Activated CD8-positive, alpha-beta T cell treated with anti-CD3 and anti-CD28 coated beads, Interleukin-2, amount 10 ng/mL, durations not matched to agents 7 days and 5 days (primary cell): ENCODE measurements around the gene AGXT2. TPM values are rescaled to one million over a fixed set of nuclear protein-coding genes. Genes with fewer than 3 reads are reported as not detected.
"Not testable (repeated sequence)": the region's sequence is repeated elsewhere in the genome, so short reads cannot be mapped to it uniquely, and the experiment has no call there.

Experiments
- ATAC-seq: fragments of 150-1000 bp; cut with Tn5 transposase; one replicate; pipeline ENCODE4 v1.10.0; 2021; ENCODE audit warnings: moderate library complexity
- CTCF ChIA-PET: fragments of 350-600 bp; sonication (Branson Sonifier 250); formaldehyde crosslinking; loops from one replicate; lab custom pipeline; 2021; ENCODE audit warnings: antibody characterized with exemption; lab: Charles Lee
- POLR2A ChIA-PET: fragments of 350-600 bp; sonication (Branson Sonifier 250); formaldehyde crosslinking; loops from one replicate; lab custom pipeline; 2021; ENCODE audit warnings: antibody characterized with exemption; lab: Charles Lee
- DNase-seq: peaks from one replicate; pipeline ENCODE4 v3.0.0-alpha.2; 2020
- H3K27ac Mint-ChIP-seq: one replicate; pipeline ENCODE4 v1.8.0; 2021; ENCODE audit warnings: mild to moderate bottlenecking, mixed read lengths
- H3K27me3 Mint-ChIP-seq: one replicate; pipeline ENCODE4 v1.8.0; 2021; ENCODE audit warnings: low read depth, mixed read lengths
- H3K36me3 Mint-ChIP-seq: one replicate; pipeline ENCODE4 v1.8.0; 2021; ENCODE audit warnings: low read depth, mixed read lengths
- H3K4me1 Mint-ChIP-seq: one replicate; pipeline ENCODE4 v1.8.0; 2021; ENCODE audit warnings: low read depth, mixed read lengths
- H3K4me3 Mint-ChIP-seq: one replicate; pipeline ENCODE4 v1.8.0; 2021; ENCODE audit warnings: mild to moderate bottlenecking, mixed read lengths
- H3K9me3 Mint-ChIP-seq: one replicate; pipeline ENCODE4 v1.8.0; 2022; ENCODE audit warnings: mixed read lengths; ENCODE audit not compliant: insufficient read depth
- total RNA-seq, 2 experiments: library from RNA; stranded (reverse); gene quantifications; one replicate each; pipeline ENCODE4 v1.2.3, GENCODE V29; 2021

The AGXT2 gene
- total RNA-seq, 2 experiments from 2014 or later, result not detected

DNA sequence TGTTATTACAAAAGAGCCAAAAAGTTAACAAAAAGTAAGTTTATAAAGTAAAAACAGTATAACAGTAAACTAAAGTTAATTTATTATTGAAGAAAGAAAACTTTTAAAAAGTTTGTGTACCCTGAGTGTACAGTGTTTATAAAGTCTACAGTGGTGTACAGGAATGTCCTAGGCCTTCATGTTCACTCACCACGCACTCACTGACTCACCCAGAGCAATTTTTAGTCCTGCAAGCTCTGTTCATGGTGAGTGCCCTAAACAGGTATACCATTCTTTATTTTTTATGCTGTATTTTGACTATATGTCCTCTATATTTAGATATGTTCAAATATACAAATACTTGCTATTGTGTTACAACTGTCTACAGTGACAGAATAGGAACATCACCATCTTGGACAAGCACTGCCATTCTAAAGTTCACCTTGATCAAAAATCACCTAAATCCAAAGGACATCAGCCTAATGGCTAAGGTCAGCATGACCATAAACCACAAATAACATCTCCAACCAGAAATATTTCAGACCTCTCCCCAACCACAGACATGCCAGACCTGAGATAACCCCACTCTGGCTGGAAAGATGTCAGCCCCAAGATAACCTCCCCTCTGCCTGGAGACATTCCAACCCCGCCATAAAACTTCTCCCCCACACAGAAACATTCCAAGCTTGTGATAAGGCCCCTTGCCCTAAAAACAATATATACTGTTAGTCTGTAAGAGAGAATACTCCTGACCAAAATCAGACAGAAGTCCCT is 56.1 kb downstream of the AGXT2 start:
- Mint-ChIP-seq H3K27ac (no peak overlapping the region), H3K4me1 (no peaks in the 10 kb centered on the region), H3K36me3 (no peaks in the 10 kb centered on the region), H3K9me3 (peaks cover 12% of the 10 kb centered on the region), H3K27me3 (peaks cover 37% of the 10 kb centered on the region), H3K4me3 (no peak overlapping the region)
- no peak for ATAC-seq
- POLR2A ChIA-PET, result no interaction called here
- no peak for DNase-seq
- CTCF ChIA-PET, result no interaction called here

DNA sequence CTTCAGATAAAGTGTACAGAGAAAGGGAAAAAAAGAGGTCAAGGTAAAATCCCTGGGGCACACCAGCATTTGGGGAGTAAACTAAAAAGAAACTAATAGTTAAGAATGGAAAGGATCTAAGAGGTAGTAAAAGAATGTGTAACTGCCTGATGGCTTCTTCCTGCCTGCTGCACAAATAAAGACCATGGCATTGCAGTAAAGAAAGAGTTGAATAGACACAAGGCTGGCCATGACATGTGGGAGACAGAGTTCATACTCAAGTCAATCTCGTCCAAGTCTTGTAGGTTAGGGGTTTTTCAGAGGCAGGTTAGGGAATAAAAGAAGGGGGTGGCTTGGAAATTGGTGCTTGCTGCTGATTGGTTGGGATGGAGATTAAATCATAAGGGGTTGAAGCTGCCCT is 60.8 kb downstream of the AGXT2 start:
- H3K27ac Mint-ChIP-seq, result no peak overlapping the region

DNA sequence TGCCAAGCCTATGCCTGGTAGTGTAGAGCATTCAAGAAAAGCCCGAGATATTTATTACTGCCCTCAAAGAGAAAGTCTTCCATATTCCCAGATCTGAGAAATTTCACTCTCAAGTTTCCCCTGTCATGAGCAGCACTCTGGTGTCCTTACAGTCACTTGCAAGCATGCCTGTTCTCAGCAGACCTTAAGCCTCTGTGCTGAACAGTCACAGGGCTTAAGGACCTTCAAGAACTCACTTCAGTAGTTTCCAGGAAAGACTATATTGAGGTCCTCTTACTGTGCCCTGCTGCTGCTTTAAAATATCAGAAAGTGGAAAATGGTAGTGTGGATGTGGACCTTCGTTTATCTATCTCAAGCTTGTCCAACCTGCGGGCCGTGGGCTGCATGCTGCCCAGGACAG is 64.9 kb downstream of the AGXT2 start:
- Mint-ChIP-seq H3K4me3 (no peak overlapping the region), H3K36me3 (no peaks in the 10 kb centered on the region), H3K4me1 (no peaks in the 10 kb centered on the region), H3K27ac (no peak overlapping the region), H3K9me3 (peaks cover 24% of the 10 kb centered on the region), H3K27me3 (peaks cover 8% of the 10 kb centered on the region)
- ChIA-PET CTCF (no interaction called here), POLR2A (no interaction called here)
- DNase-seq (no peak), ATAC-seq (no peak)

More for the DNA sequence above, 60.8 kb downstream of the AGXT2 start:
- DNase-seq, result no peak
- CTCF ChIA-PET, result no interaction called here
- ATAC-seq, result no peak
- peaks cover 25% of the 10 kb centered on the region for H3K9me3 Mint-ChIP-seq
- POLR2A ChIA-PET, result no interaction called here
- H3K4me3 Mint-ChIP-seq, result no peak overlapping the region
- no peaks in the 10 kb centered on the region for H3K36me3 Mint-ChIP-seq
- no peaks in the 10 kb centered on the region for H3K4me1 Mint-ChIP-seq
- H3K27me3 Mint-ChIP-seq, result peaks cover 19% of the 10 kb centered on the region

DNA sequence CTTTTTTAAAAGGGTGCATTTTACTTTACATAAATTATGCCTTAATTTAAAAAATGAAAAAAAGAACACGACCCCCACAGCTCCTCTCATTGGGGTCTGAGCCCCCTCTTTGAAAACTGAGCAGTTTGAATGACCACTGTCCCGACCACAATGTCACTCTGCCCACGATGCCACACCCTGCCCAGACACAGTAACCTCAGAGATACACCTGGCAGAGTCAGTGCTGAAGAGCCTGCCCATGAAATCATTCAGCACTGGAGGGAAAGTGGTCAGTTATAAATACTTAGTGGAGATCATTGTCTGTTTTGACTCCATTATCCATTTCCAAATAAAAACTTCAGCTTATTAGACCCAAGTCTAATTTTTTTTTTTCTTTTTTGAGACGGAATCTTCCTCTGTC is 69.1 kb downstream of the AGXT2 start:
- ATAC-seq (no peak), DNase-seq (no peak)
- peaks cover 3% of the 10 kb centered on the region for H3K27me3 Mint-ChIP-seq
- H3K4me3 Mint-ChIP-seq, result no peak overlapping the region
- CTCF ChIA-PET, result no interaction called here
- H3K36me3 Mint-ChIP-seq, result no peaks in the 10 kb centered on the region
- H3K9me3 Mint-ChIP-seq, result peaks cover 3% of the 10 kb centered on the region
- H3K27ac Mint-ChIP-seq, result no peak overlapping the region
- no peaks in the 10 kb centered on the region for H3K4me1 Mint-ChIP-seq
- POLR2A ChIA-PET, result no interaction called here

DNA sequence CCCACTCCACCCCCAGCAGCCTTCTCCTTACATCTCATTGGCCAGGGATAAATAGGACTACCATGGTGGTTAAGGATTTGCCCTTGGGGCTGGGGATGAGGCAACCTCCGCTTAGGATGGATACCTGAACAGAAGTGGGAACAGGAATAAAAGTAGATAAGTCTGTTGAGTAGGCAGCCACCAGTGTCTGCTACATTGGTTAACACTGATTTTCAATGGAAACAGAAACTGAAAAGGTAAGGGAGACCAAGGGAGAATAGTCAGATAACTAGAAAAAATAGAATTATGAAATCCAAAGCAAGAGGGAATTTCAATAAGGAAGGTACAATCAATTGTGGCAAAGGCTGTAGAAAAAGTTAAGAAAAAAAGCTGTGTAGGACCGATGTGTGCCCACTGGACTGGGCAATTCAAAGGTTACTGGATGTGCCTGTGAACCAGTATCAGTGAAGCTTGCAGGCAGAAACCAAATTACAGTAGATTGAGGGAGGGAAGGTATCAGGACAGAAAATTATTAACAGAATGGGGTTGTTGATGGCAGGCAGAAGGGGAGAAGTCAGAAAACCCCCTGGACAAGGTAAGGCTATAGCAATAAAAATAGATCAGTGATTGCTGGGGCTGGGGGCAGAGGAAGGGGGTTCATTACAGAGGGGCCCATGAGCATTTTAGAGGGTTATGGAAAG is 69.7 kb downstream of the AGXT2 start:
- Mint-ChIP-seq H3K27ac (no peak overlapping the region), H3K36me3 (no peaks in the 10 kb centered on the region), H3K27me3 (peaks cover 3% of the 10 kb centered on the region), H3K4me1 (no peaks in the 10 kb centered on the region), H3K9me3 (peaks cover 3% of the 10 kb centered on the region), H3K4me3 (no peak overlapping the region)
- POLR2A ChIA-PET, result no interaction called here
- CTCF ChIA-PET, result interaction anchor here (1.2 kb wide), 2 partner anchors 20 to 455 kb away, joined by 3 to 4 read pairs; no protein-coding TSS in a partner anchor
- no peak for ATAC-seq
- no peak for DNase-seq

DNA sequence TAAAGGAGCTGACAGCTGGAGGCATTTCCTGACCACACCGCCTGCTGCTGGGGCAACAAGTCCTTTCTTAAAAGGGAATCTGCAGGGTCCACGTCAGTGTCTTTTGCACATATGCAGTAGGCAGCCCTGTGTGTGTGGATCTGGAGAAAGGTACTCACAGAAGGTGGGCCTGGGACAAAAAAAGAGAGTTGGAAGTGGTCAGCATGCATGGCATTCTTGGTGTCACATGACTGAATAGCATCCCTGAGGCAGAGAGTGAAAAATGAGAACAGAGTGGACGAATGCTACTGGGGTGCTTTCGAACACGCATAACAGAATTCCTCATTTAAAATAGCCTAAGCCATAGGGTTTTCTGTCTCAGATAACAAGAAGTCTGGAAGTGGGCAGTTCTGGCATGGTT is 71.4 kb downstream of the AGXT2 start:
- DNase-seq, result no peak
- ATAC-seq, result no peak
- H3K27ac Mint-ChIP-seq, result no peak overlapping the region
- H3K9me3 Mint-ChIP-seq, result no peaks in the 10 kb centered on the region
- no peak overlapping the region for H3K4me3 Mint-ChIP-seq
- H3K36me3 Mint-ChIP-seq, result no peaks in the 10 kb centered on the region
- H3K4me1 Mint-ChIP-seq, result no peaks in the 10 kb centered on the region
- POLR2A ChIA-PET, result no interaction called here
- peaks cover 3% of the 10 kb centered on the region for H3K27me3 Mint-ChIP-seq
- CTCF ChIA-PET, result no interaction called here

DNA sequence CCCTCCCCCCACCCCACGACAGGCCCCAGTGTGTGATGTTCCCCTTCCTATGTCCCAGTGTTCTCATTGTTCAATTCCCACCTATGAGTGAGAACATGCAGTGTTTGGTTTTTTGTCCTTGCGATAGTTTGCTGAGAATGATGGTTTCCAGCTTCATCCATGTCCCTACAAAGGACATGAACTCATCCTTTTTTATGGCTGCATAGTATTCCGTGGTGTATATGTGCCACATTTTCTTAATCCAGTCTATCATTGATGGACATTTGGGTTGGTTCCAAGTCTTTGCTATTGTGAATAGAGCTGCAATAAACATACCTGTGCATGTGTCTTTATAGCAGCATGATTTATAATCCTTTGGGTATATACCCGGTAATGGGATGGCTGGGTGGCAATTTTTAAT is 76.1 kb downstream of the AGXT2 start:
- POLR2A ChIA-PET, result interaction anchor here (0.6 kb wide), 1 partner anchor 146 kb away, joined by 3 read pairs; no protein-coding TSS in a partner anchor
- H3K4me3 Mint-ChIP-seq, H3K27ac Mint-ChIP-seq, DNase-seq, ATAC-seq, H3K4me1 Mint-ChIP-seq, H3K36me3 Mint-ChIP-seq, H3K27me3 Mint-ChIP-seq, CTCF ChIA-PET, H3K9me3 Mint-ChIP-seq: not testable (repeated sequence)

DNA sequence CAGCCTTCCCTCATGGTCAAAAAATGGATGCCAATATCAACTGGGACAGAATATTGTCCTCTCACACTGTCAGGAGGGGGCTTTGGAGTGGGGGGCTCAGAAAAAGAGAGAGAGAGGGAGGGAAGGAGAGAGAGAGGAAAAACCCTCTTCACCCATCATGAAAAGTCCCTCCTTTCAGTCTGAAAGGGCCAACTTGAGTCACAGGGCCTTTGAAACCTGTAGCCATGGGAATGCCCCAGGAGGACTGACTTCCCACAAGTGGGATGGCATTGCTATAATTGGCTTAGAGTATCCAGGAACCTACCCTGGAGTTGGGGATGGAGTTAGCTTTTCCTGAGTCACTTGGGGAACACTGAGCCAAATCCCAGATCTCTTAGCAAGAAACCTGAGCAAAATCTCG is 77.2 kb downstream of the AGXT2 start:
- Mint-ChIP-seq H3K4me3 (no peak overlapping the region), H3K27ac (no peak overlapping the region), H3K36me3 (peaks cover 15% of the 10 kb centered on the region), H3K27me3 (peaks cover 3% of the 10 kb centered on the region), H3K4me1 (no peaks in the 10 kb centered on the region), H3K9me3 (peaks cover 13% of the 10 kb centered on the region)
- no peak for DNase-seq
- ChIA-PET CTCF (no interaction called here), POLR2A (no interaction called here)
- no peak for ATAC-seq

DNA sequence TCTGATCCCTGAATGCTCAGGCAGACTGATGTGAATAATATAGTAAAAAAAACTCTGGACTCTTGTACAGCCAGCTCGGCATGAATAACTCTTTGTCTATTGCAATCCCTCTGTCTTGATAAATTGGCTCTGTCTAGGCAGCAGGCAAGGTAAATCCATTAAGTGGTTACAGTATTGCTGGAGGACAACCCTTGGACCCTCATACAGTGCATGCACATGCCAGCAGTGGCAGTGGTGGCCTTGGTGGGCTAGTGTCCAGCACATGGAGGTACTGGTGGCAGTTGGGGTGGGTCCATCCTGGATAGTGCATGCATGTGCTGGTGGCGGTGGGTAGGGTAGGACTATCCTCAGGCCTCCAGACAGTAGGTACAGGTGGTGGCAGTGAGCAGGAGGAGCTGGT is 79.5 kb downstream of the AGXT2 start:
- H3K9me3 Mint-ChIP-seq, result peaks cover 15% of the 10 kb centered on the region
- H3K27ac Mint-ChIP-seq, result no peak overlapping the region
- ChIA-PET CTCF (interaction anchor here (1.0 to 1.1 kb wide), 2 partner anchors 11 to 35 kb away, joined by 3 to 4 read pairs; no protein-coding TSS in a partner anchor), POLR2A (no interaction called here)
- H3K36me3 Mint-ChIP-seq, result peaks cover 17% of the 10 kb centered on the region
- DNase-seq, result no peak
- no peak overlapping the region for H3K4me3 Mint-ChIP-seq
- H3K27me3 Mint-ChIP-seq, result no peaks in the 10 kb centered on the region
- ATAC-seq, result no peak
- no peaks in the 10 kb centered on the region for H3K4me1 Mint-ChIP-seq

DNA sequence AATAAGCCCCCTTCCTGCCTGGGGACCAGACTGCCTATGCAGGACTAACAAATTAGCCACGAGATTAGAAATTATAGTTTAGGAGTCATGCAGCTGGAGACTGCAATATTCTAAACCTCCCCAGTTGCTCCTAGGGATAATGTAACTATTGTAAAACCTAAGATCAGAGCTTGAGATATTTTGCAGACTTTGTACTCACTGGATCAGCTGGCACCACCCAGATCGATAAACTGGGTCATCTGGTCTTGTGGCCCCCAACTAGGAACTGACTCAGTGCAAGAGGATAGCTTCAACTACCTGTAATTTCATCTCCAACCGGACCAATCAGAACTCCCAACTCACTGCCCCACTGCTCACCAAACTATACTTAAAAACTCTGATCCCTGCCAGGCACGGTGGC is 80.2 kb downstream of the AGXT2 start:
- Mint-ChIP-seq H3K27me3 (no peaks in the 10 kb centered on the region), H3K9me3 (peaks cover 15% of the 10 kb centered on the region), H3K4me1 (no peaks in the 10 kb centered on the region), H3K27ac (no peak overlapping the region), H3K4me3 (no peak overlapping the region), H3K36me3 (peaks cover 17% of the 10 kb centered on the region)
- ATAC-seq (no peak), DNase-seq (no peak)
- ChIA-PET POLR2A (no interaction called here), CTCF (interaction anchor here (1.0 kb wide), 1 partner anchor 36 kb away, joined by 4 read pairs; no protein-coding TSS in a partner anchor)

DNA sequence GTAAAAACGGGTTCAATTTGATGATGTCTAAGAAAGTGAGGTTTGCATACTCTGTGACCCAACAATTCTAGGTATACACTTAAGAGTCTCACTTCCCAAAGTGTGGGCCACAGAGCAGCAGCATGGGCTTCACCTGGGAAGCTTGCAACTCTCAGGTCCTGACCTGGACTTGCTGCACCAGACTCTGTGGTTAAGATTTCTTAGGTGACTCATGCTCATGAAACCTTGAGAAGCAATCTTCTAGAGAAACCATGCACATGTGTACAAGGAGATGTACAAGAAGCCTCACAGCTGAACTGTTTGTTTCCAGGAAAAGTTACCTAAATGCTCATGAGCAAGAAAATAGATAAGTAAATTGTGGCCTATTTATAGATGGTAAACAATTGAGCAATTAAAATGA is 88.4 kb downstream of the AGXT2 start:
- ATAC-seq (no peak), DNase-seq (peak; percentile 24)
- H3K4me1 Mint-ChIP-seq, result peaks cover 19% of the 10 kb centered on the region
- no peaks in the 10 kb centered on the region for H3K9me3 Mint-ChIP-seq
- peaks cover 16% of the 10 kb centered on the region for H3K36me3 Mint-ChIP-seq
- no peak overlapping the region for H3K4me3 Mint-ChIP-seq
- H3K27me3 Mint-ChIP-seq, result no peaks in the 10 kb centered on the region
- POLR2A ChIA-PET, result no interaction called here
- H3K27ac Mint-ChIP-seq, result peak overlapping the region; percentile 44
- CTCF ChIA-PET, result interaction anchor here (2.7 kb wide), 1 partner anchor 43 kb away, joined by 18 read pairs; no protein-coding TSS in a partner anchor
